Naive thymus-derived CD8-positive, alpha-beta T cell (primary cell): ENCODE data around the gene FAM83B. TPM values are rescaled to one million over a fixed set of nuclear protein-coding genes. Genes with fewer than 3 reads are reported as not detected.

Source experiments
- ATAC-seq, 2 donors: fragments of 150-1000 bp; cut with Tn5 transposase in 1 of 2; sonication (Bioruptor Pico), chemical (Tn5 transposase) in 1 of 2; 1 replicate in 1 of 2; 2 replicates in 1 of 2; pipeline ENCODE4 v1.10.0; 2021; ENCODE audit warnings: mild to moderate bottlenecking in 2 of 2, moderate library complexity in 2 of 2
- POLR2A ChIA-PET: fragments of 350-600 bp; sonication (Branson Sonifier 250); formaldehyde crosslinking; loops from one replicate; lab custom pipeline; 2021; ENCODE audit warnings: antibody characterized with exemption; lab: Charles Lee
- DNase-seq, 10 donors: peaks; one replicate each; pipeline versions ENCODE4 v3.0.0 to v3.0.0-alpha.2; 2020 to 2022
- H3K27ac Mint-ChIP-seq, 10 donors: one replicate each; pipeline ENCODE4 v1.8.0; 2020 to 2022; ENCODE audit warnings: mild to moderate bottlenecking in 10 of 10, mixed read lengths in 10 of 10, moderate library complexity in 4 of 10, inconsistent platforms in 1 of 10
- H3K27me3 Mint-ChIP-seq, 5 donors: one replicate each; pipeline ENCODE4 v1.8.0; 2021 to 2022; ENCODE audit warnings: mixed read lengths in 5 of 5
- H3K36me3 Mint-ChIP-seq, 3 donors: one replicate each; pipeline ENCODE4 v1.8.0; 2020 to 2022; ENCODE audit warnings: mixed read lengths in 3 of 3, mild to moderate bottlenecking in 2 of 3, inconsistent platforms in 1 of 3
- H3K4me1 Mint-ChIP-seq, 4 donors: one replicate each; pipeline ENCODE4 v1.8.0; 2021 to 2022; ENCODE audit warnings: mixed read lengths in 4 of 4
- H3K4me3 Mint-ChIP-seq, 10 donors: one replicate each; pipeline ENCODE4 v1.8.0; 2020 to 2022; ENCODE audit warnings: mild to moderate bottlenecking in 10 of 10, mixed read lengths in 10 of 10, moderate library complexity in 6 of 10, inconsistent platforms in 1 of 10
- H3K9me3 Mint-ChIP-seq, 9 donors: one replicate each; pipeline ENCODE4 v1.8.0; 2020 to 2022; ENCODE audit warnings: mixed read lengths in 9 of 9, mild to moderate bottlenecking in 3 of 9, inconsistent platforms in 1 of 9, moderate library complexity in 1 of 9
- polyA plus RNA-seq, 3 donors: library from polyadenylated mRNA; unstranded; fragments of 300-500 nt; fragmentation: Illumina TruSeq; gene quantifications; one replicate each; pipeline ENCODE4 v1.2.3, GENCODE V29; 2021
- total RNA-seq, 8 experiments: library from RNA in 2 of 8; stranded (reverse) in 2 of 8; gene quantifications; one replicate each; pipeline ENCODE4 v1.2.3 and lab custom pipeline; 2021 to 2026

FAM83B gene
- total and polyA plus RNA-seq, 5 experiments from 2014 or later, result not detected

DNA sequence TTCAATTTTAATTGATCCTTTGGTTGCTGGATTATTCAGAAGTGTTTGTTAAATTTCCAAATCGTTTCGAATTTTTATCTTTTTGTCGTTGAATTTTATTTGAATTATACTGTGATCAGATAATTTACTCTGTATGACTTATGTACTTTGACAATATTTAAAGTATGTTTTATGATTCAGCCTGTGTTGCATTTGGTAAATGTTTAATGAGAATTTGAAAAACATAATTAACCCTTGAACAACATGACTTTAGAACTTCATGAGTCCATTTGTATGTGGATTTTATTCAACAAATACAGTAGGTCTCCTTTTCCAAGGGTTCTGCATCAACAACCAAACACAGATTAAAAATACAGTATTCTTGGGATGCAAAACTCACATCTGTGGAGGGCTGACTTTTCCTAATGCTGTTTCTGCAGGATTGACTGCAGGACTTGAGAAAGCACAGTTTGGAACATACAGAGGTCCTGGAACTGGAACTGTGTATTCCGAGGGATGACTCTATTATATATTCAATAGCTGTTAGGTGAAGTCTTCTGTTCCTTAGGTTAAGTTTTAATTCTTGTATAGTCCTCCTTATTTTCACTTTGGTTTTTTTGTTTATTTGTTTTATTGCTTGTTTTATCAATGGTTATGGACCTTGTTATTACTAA is 40.5 kb downstream of the FAM83B start:
- no peak for ATAC-seq
- no peaks in the 10 kb centered on the region for H3K27me3 Mint-ChIP-seq
- H3K4me3 Mint-ChIP-seq, result no peak overlapping the region
- POLR2A ChIA-PET, result no interaction called here
- H3K36me3 Mint-ChIP-seq, result no peaks in the 10 kb centered on the region
- DNase-seq, result no peak
- H3K27ac Mint-ChIP-seq, result no peak overlapping the region
- peaks cover 0 to 14% (median 2%) of the 10 kb centered on the region in 9 donors for H3K9me3 Mint-ChIP-seq
- H3K4me1 Mint-ChIP-seq, result no peaks in the 10 kb centered on the region

GRCh38 chr6:54891536-54891935 is 45.0 kb downstream of the FAM83B start:
- ATAC-seq (no peak), DNase-seq (no peak)
- POLR2A ChIA-PET, result no interaction called here
- no peaks in the 10 kb centered on the region for H3K4me1 Mint-ChIP-seq
- peaks cover 0 to 11% (median 2%) of the 10 kb centered on the region in 9 donors for H3K9me3 Mint-ChIP-seq
- no peak overlapping the region for H3K27ac Mint-ChIP-seq
- no peaks in the 10 kb centered on the region for H3K27me3 Mint-ChIP-seq
- H3K4me3 Mint-ChIP-seq, result no peak overlapping the region
- H3K36me3 Mint-ChIP-seq, result no peaks in the 10 kb centered on the region

DNA sequence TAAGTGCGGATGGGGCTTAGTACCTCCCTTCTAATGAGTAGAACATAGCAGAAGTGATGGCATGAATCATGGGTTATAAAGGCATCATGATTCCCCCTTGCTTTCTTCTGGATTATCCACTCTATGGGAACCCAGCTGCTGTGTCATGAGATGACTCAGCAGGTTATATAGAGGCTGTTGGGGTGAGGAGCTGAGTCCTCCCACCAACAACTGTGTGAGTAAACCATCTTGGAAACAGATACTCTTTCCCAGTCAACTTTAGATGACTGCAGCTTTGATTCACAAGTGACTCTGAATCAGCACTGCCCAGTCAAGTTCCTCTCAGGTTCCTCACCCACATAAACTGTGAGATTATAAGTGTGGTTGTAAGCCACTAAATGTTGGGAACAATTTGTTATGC is 46.3 kb downstream of the FAM83B start:
- Mint-ChIP-seq H3K4me1 (no peaks in the 10 kb centered on the region), H3K36me3 (no peaks in the 10 kb centered on the region), H3K4me3 (no peak overlapping the region), H3K27ac (no peak overlapping the region), H3K9me3 (peaks cover 0 to 11% (median 2%) of the 10 kb centered on the region in 9 donors), H3K27me3 (no peaks in the 10 kb centered on the region)
- no peak for ATAC-seq
- no peak for DNase-seq
- POLR2A ChIA-PET, result no interaction called here

- Mint-ChIP-seq H3K36me3 (no peaks in the 10 kb centered on the region), H3K4me1 (no peaks in the 10 kb centered on the region), H3K4me3 (no peak overlapping the region), H3K27ac (no peak overlapping the region), H3K27me3 (no peaks in the 10 kb centered on the region), H3K9me3 (peaks cover 0 to 9% (median 2%) of the 10 kb centered on the region in 9 donors)
- POLR2A ChIA-PET, result no interaction called here
- DNase-seq, result no peak
- ATAC-seq, result no peak
These were observed 47.2 kb downstream of the FAM83B start for GRCh38 chr6:54893818-54894217.

GRCh38 chr6:54896302-54896701 is 49.7 kb downstream of the FAM83B start:
- Mint-ChIP-seq H3K27me3 (no peaks in the 10 kb centered on the region), H3K9me3 (peaks cover 0 to 3% (median 0%) of the 10 kb centered on the region in 9 donors), H3K4me3 (no peak overlapping the region), H3K36me3 (no peaks in the 10 kb centered on the region), H3K27ac (no peak overlapping the region), H3K4me1 (no peaks in the 10 kb centered on the region)
- ATAC-seq, result no peak
- no peak for DNase-seq
- POLR2A ChIA-PET, result no interaction called here

DNA sequence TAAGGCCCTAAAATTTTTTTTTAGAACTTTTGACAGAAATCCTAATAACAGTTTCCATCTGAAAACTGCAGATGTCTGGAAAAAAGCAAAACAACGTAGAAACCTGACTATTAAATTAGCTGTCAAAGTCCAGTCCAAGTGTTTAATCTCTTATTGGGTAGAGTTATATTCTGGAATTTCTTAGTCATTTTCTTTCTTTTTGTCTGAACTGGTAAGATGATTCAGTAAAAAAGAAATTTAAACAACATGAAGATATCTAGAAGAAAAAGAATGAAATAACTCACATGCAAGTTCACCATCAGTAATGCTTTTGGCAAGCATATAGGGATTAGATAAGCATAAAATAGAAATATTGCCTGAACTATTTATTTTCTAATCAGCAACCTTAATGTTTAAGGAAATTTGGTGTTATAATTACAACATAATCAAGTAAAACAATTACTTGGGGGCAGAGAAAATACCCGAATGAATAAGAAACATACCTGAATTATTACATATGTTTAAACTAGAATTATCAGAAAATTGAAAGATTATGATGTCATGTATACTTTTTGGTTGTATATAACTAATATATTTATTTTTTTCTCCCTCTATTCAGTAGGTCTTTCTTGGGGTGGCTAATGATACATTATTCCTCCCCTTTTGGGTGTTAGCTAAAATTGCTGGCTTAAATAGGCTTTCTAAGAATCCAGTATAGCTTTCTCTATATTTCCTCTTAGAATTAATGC is 51.1 kb downstream of the FAM83B start:
- Mint-ChIP-seq H3K9me3 (peaks cover 0 to 8% (median 0%) of the 10 kb centered on the region in 9 donors), H3K4me3 (no peak overlapping the region), H3K4me1 (no peaks in the 10 kb centered on the region), H3K36me3 (no peaks in the 10 kb centered on the region), H3K27me3 (no peaks in the 10 kb centered on the region), H3K27ac (no peak overlapping the region)
- POLR2A ChIA-PET, result no interaction called here
- DNase-seq (no peak), ATAC-seq (no peak)

DNA sequence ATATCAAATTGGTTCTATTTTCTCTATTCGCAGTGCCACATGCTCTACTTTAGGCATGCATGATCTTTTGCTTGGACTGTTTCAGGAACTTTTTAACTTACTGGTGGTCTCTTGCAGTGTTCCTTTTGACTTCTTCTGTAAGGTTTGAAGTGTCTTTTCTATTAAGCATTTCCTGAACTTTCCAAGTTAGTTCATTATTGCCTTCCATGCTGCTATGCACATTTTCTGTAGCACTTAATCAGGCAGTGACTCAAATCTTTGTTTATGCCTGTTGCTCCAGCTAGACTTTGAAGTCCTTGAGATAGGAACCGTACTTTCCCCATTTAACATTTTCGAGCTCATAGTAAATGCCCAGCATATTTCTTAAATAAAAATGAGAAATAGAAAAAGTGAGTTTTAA is 52.2 kb downstream of the FAM83B start:
- DNase-seq, result no peak
- no peaks in the 10 kb centered on the region for H3K36me3 Mint-ChIP-seq
- no peak overlapping the region for H3K27ac Mint-ChIP-seq
- no peaks in the 10 kb centered on the region for H3K4me1 Mint-ChIP-seq
- POLR2A ChIA-PET, result no interaction called here
- peaks cover 0 to 9% (median 0%) of the 10 kb centered on the region in 9 donors for H3K9me3 Mint-ChIP-seq
- no peak for ATAC-seq
- no peak overlapping the region for H3K4me3 Mint-ChIP-seq
- no peaks in the 10 kb centered on the region for H3K27me3 Mint-ChIP-seq

- H3K9me3 Mint-ChIP-seq, result peaks cover 0 to 12% (median 0%) of the 10 kb centered on the region in 9 donors
- POLR2A ChIA-PET, result no interaction called here
- no peaks in the 10 kb centered on the region for H3K4me1 Mint-ChIP-seq
- DNase-seq (no peak), ATAC-seq (no peak)
- no peaks in the 10 kb centered on the region for H3K27me3 Mint-ChIP-seq
- H3K27ac Mint-ChIP-seq, result no peak overlapping the region
- H3K36me3 Mint-ChIP-seq, result no peaks in the 10 kb centered on the region
- no peak overlapping the region for H3K4me3 Mint-ChIP-seq
These were observed 52.9 kb downstream of the FAM83B start for GRCh38 chr6:54899442-54899841.

DNA sequence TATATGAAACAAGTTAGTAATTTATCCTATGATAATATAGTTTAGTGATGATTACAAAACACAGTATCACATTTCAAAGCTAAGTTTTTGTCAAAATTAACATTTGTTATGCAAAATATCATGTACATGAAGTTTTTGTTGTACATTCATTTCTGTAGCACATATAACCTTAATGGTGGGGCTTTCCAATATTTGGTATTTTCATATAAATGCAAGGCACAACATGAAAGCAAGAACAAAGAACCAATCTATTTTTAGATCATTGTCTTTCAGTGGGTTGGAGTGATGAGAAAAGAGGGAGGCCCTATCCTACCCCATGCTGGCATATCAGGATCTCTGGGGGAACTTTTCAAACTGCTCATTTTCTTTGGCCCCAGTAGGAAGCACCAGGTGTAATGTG is 53.4 kb downstream of the FAM83B start:
- peaks cover 0 to 17% (median 1%) of the 10 kb centered on the region in 9 donors for H3K9me3 Mint-ChIP-seq
- ATAC-seq (no peak), DNase-seq (no peak)
- H3K4me1 Mint-ChIP-seq, result no peaks in the 10 kb centered on the region
- H3K36me3 Mint-ChIP-seq, result no peaks in the 10 kb centered on the region
- H3K27ac Mint-ChIP-seq, result no peak overlapping the region
- POLR2A ChIA-PET, result no interaction called here
- no peak overlapping the region for H3K4me3 Mint-ChIP-seq
- H3K27me3 Mint-ChIP-seq, result no peaks in the 10 kb centered on the region

- ATAC-seq (no peak), DNase-seq (no peak)
- H3K27ac Mint-ChIP-seq, result no peak overlapping the region
- no peaks in the 10 kb centered on the region for H3K27me3 Mint-ChIP-seq
- H3K36me3 Mint-ChIP-seq, result no peaks in the 10 kb centered on the region
- no peak overlapping the region for H3K4me3 Mint-ChIP-seq
- H3K4me1 Mint-ChIP-seq, result no peaks in the 10 kb centered on the region
- peaks cover 0 to 20% (median 1%) of the 10 kb centered on the region in 9 donors for H3K9me3 Mint-ChIP-seq
- POLR2A ChIA-PET, result no interaction called here
These were observed 54.1 kb downstream of the FAM83B start for GRCh38 chr6:54900666-54901065.

GRCh38 chr6:54903884-54904283 is 57.3 kb downstream of the FAM83B start:
- Mint-ChIP-seq H3K4me3 (no peak overlapping the region), H3K27ac (no peak overlapping the region), H3K9me3 (peaks cover 0 to 20% (median 1%) of the 10 kb centered on the region in 9 donors), H3K4me1 (no peaks in the 10 kb centered on the region), H3K27me3 (no peaks in the 10 kb centered on the region), H3K36me3 (no peaks in the 10 kb centered on the region)
- POLR2A ChIA-PET, result no interaction called here
- ATAC-seq (no peak), DNase-seq (no peak)

DNA sequence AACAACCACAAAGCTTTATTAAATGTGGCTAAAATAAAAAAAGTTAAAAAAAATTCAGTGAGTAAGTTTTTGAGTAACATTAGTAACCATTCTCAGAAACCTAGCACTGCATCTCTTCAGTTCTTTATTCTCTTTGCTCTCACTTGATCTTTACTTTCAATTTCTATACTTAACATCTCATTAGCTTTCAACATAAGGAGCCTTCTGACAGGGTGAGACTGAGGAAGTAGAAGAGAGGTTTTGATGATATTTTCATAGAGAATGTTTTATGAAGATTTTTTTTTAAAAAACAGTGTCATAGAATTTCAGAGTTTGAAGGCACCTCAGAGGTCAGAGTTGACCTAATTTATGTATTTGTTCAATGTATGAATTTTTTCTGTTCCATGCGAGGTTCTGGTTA is 60.8 kb downstream of the FAM83B start:
- no peak overlapping the region for H3K4me3 Mint-ChIP-seq
- no peaks in the 10 kb centered on the region for H3K4me1 Mint-ChIP-seq
- no peaks in the 10 kb centered on the region for H3K36me3 Mint-ChIP-seq
- H3K27ac Mint-ChIP-seq, result no peak overlapping the region
- no peaks in the 10 kb centered on the region for H3K27me3 Mint-ChIP-seq
- no peak for ATAC-seq
- POLR2A ChIA-PET, result no interaction called here
- H3K9me3 Mint-ChIP-seq, result peaks cover 0 to 14% (median 6%) of the 10 kb centered on the region in 9 donors
- no peak for DNase-seq

DNA sequence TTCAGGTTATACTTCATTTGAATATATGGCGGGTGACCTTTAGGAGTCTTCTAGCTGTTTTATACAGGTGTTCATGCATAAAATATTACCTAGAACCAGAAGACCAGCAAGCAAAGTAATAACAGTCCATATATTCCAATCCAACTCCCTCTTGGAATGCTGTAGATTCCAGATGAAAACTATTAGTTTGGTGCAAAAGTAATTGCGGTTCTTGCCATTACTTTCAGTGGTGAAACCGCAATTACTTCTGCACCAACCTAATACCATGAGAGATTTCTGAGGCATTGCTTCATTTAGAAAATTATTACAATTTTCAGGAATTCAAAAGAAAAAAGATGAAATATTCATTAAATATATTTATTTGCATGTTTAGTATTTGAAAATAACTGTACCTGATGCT is 62.6 kb downstream of the FAM83B start:
- no peaks in the 10 kb centered on the region for H3K36me3 Mint-ChIP-seq
- no peaks in the 10 kb centered on the region for H3K27me3 Mint-ChIP-seq
- no peaks in the 10 kb centered on the region for H3K4me1 Mint-ChIP-seq
- POLR2A ChIA-PET, result no interaction called here
- peaks cover 0 to 14% (median 6%) of the 10 kb centered on the region in 9 donors for H3K9me3 Mint-ChIP-seq
- H3K27ac Mint-ChIP-seq, result no peak overlapping the region
- no peak overlapping the region for H3K4me3 Mint-ChIP-seq
- ATAC-seq (no peak), DNase-seq (no peak)
